Neural cell (in vitro differentiated cells): Measurements from ENCODE around the gene SUGCT.

Experiments
- EP300 ChIP-seq: fragments of 450-650 bp; conservative IDR thresholded peaks from 2 replicates; pipeline ENCODE4 v1.6.1; 2014; ENCODE audit warnings: antibody characterized with exemption, mild to moderate bottlenecking, moderate library complexity; ENCODE audit not compliant: poor library complexity, severe bottlenecking
- EZH2 ChIP-seq: fragments of 200-600, 300-800 bp; shearing (Covaris generic), sonication (generic); IDR thresholded peaks from 2 replicates; pipeline ENCODE4 v1.6.1; 2014; ENCODE audit warnings: antibody characterized with exemption, low read length, borderline replicate concordance, mild to moderate bottlenecking; ENCODE audit not compliant: insufficient read depth, poor library complexity, severe bottlenecking
- POLR2AphosphoS5 ChIP-seq: IDR thresholded peaks from 2 replicates; pipeline ENCODE4 v1.6.1; 2012
- RAD21 ChIP-seq: fragments of 450-650 bp; conservative IDR thresholded peaks from 2 replicates; pipeline ENCODE4 v1.6.1; 2014; ENCODE audit warnings: antibody characterized with exemption, mild to moderate bottlenecking, moderate library complexity
- SMC3 ChIP-seq: fragments of 450-650 bp; conservative IDR thresholded peaks from 2 replicates; pipeline ENCODE4 v1.6.1; 2014; ENCODE audit warnings: antibody characterized with exemption, mild to moderate bottlenecking, moderate library complexity; ENCODE audit not compliant: poor library complexity
- TAF1 ChIP-seq: IDR thresholded peaks from 2 replicates; pipeline ENCODE4 v1.6.1; 2012; ENCODE audit warnings: low read depth
- TF ChIP-seq, protein P1 (sequence below): fragments of 450-650 bp; IDR thresholded peaks from 2 replicates; pipeline ENCODE4 v1.5.1; 2014; ENCODE audit warnings: antibody characterized with exemption, mild to moderate bottlenecking, moderate library complexity; ENCODE audit not compliant: poor library complexity, severe bottlenecking
- TF ChIP-seq, protein P2 (sequence below): IDR thresholded peaks from 2 replicates; pipeline ENCODE4 v1.6.1; 2012; ENCODE audit warnings: borderline replicate concordance

DNA sequence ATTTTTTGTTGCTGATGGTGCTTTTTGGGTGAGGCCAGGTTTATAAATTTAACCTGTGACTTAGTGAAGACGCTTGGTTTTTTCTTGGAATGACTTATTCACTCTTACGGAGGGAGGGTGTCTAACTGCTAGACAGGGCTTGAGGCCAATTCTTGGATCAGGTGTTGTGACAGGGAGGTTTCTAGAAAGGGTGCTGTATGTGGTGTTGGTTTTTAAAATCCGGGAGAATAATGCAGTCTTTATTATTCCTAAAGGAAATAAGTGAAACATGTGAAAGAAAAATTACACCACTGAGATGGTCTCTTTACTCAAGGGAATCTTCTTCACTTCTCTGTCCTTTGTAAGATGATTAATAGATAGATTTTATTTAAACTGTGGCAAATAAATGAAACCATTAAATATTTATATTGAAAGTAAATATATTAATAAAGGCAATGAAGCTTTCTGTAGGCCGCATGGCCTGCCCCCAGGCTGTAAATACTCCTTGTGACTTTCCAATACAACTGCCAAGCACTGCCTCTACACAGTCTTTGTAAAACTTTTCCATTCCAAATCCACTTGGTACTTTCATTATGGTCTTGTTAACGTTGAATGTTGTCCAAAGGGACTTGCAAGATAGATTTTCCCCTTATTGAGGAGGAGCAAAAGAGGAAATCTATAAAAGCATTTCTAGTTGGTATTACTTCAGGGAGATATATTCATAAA is 323.1 kb downstream of the SUGCT start:
- no peak for TF ChIP-seq EP300
- TF ChIP-seq, protein P1, sequence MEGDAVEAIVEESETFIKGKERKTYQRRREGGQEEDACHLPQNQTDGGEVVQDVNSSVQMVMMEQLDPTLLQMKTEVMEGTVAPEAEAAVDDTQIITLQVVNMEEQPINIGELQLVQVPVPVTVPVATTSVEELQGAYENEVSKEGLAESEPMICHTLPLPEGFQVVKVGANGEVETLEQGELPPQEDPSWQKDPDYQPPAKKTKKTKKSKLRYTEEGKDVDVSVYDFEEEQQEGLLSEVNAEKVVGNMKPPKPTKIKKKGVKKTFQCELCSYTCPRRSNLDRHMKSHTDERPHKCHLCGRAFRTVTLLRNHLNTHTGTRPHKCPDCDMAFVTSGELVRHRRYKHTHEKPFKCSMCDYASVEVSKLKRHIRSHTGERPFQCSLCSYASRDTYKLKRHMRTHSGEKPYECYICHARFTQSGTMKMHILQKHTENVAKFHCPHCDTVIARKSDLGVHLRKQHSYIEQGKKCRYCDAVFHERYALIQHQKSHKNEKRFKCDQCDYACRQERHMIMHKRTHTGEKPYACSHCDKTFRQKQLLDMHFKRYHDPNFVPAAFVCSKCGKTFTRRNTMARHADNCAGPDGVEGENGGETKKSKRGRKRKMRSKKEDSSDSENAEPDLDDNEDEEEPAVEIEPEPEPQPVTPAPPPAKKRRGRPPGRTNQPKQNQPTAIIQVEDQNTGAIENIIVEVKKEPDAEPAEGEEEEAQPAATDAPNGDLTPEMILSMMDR, result no peak
- TF ChIP-seq EZH2, result no peak
- no peak for TF ChIP-seq RAD21
- TF ChIP-seq, protein P2, sequence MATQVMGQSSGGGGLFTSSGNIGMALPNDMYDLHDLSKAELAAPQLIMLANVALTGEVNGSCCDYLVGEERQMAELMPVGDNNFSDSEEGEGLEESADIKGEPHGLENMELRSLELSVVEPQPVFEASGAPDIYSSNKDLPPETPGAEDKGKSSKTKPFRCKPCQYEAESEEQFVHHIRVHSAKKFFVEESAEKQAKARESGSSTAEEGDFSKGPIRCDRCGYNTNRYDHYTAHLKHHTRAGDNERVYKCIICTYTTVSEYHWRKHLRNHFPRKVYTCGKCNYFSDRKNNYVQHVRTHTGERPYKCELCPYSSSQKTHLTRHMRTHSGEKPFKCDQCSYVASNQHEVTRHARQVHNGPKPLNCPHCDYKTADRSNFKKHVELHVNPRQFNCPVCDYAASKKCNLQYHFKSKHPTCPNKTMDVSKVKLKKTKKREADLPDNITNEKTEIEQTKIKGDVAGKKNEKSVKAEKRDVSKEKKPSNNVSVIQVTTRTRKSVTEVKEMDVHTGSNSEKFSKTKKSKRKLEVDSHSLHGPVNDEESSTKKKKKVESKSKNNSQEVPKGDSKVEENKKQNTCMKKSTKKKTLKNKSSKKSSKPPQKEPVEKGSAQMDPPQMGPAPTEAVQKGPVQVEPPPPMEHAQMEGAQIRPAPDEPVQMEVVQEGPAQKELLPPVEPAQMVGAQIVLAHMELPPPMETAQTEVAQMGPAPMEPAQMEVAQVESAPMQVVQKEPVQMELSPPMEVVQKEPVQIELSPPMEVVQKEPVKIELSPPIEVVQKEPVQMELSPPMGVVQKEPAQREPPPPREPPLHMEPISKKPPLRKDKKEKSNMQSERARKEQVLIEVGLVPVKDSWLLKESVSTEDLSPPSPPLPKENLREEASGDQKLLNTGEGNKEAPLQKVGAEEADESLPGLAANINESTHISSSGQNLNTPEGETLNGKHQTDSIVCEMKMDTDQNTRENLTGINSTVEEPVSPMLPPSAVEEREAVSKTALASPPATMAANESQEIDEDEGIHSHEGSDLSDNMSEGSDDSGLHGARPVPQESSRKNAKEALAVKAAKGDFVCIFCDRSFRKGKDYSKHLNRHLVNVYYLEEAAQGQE, result no peak
- TF ChIP-seq TAF1, result no peak
- no peak for TF ChIP-seq POLR2AphosphoS5
- TF ChIP-seq SMC3, result no peak
